Measurements from ENCODE around the gene TTC9C. TPM values are rescaled to one million over a fixed set of nuclear protein-coding genes. Genes with fewer than 3 reads are reported as not detected.

Gene TTC9C
- total and polyA plus RNA-seq, 2 of the 13 experiments (the other 11 are each of a cell fraction or from before 2014, with no cell fraction given): 28.0 to 36.4 TPM

GRCh38 chr11:62787005-62787759 lies 58.9 kb downstream of the TTC9C start, which contains the start of gene TMEM179B (continued):
- TF ChIP-seq POLR2G (IDR thresholded peaks at IDR 0.05; ENCODE audit: low read depth, low read length): peak; percentile 98
- peak; percentile 76; the same call in 1 of the 2 replicates for TF ChIP-seq ZNF776 (CRISPR knock-in tag; IDR thresholded peaks at IDR 0.05)
- no peak; the same call in 1 of the 2 replicates for TF ChIP-seq ZNF572 (CRISPR knock-in tag; IDR thresholded peaks at IDR 0.05)
- TF ChIP-seq, protein P1, sequence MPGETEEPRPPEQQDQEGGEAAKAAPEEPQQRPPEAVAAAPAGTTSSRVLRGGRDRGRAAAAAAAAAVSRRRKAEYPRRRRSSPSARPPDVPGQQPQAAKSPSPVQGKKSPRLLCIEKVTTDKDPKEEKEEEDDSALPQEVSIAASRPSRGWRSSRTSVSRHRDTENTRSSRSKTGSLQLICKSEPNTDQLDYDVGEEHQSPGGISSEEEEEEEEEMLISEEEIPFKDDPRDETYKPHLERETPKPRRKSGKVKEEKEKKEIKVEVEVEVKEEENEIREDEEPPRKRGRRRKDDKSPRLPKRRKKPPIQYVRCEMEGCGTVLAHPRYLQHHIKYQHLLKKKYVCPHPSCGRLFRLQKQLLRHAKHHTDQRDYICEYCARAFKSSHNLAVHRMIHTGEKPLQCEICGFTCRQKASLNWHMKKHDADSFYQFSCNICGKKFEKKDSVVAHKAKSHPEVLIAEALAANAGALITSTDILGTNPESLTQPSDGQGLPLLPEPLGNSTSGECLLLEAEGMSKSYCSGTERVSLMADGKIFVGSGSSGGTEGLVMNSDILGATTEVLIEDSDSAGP (CRISPR knock-in tag; IDR thresholded peaks at IDR 0.05; ENCODE audit: borderline replicate concordance): peak; percentile 91
- TF ChIP-seq ZBTB20 (CRISPR knock-in tag; IDR thresholded peaks at IDR 0.05; ENCODE audit: borderline replicate concordance, low read depth): no peak; the same call in 1 of the 2 replicates
- TF ChIP-seq IRF2 (CRISPR knock-in tag; IDR thresholded peaks at IDR 0.05): peak; percentile 94
- 0 out of 2 replicates have a peak, but pooled peaks have one; percentile 50 for TF ChIP-seq ZBTB39 (CRISPR knock-in tag; IDR thresholded peaks at IDR 0.05)
- no peak for TF ChIP-seq SOX13 (IDR thresholded peaks at IDR 0.05)
- peak in 1 of 2 experiments; percentile 29; a peak in 2 of 4 replicates for TF ChIP-seq SOX13 (CRISPR knock-in tag; conservative IDR thresholded peaks at IDR 0.05 in 1 of 2, IDR thresholded peaks at IDR 0.05 in 1 of 2)
- peak; percentile 96 for TF ChIP-seq BORCS8-MEF2B (CRISPR knock-in tag; IDR thresholded peaks at IDR 0.05)
- TF ChIP-seq ZNF607 (CRISPR knock-in tag; IDR thresholded peaks at IDR 0.05; ENCODE audit: borderline replicate concordance): no peak; the same call in none of the 2 replicates
- TF ChIP-seq TGIF2 (CRISPR knock-in tag; IDR thresholded peaks at IDR 0.05): no peak; the same call in 1 of the 2 replicates
- TF ChIP-seq ZMYM4 (CRISPR knock-in tag; IDR thresholded peaks at IDR 0.05): peak; percentile 65
- no peak for TF ChIP-seq SYNCRIP (IDR thresholded peaks at IDR 0.05; ENCODE audit: insufficient read depth, low read depth, low read length)
- TF ChIP-seq ZBTB25 (CRISPR knock-in tag; IDR thresholded peaks at IDR 0.05): peak; percentile 48; the same call in 1 of the 2 replicates
- no peak for TF ChIP-seq ZNF256 (CRISPR knock-in tag; conservative IDR thresholded peaks at IDR 0.05)
- TF ChIP-seq ZNF713 (CRISPR knock-in tag; IDR thresholded peaks at IDR 0.05): no peak
- peak; percentile 85; the same call in 1 of the 2 replicates for TF ChIP-seq CAMTA2 (CRISPR knock-in tag; IDR thresholded peaks at IDR 0.05; ENCODE audit: borderline replicate concordance)
- peak; percentile 95 for TF ChIP-seq TAF1 (CRISPR knock-in tag; IDR thresholded peaks at IDR 0.05)
- TF ChIP-seq HOXA9 (CRISPR knock-in tag; IDR thresholded peaks at IDR 0.05; ENCODE audit: borderline replicate concordance): 0 out of 2 replicates have a peak, but pooled peaks have one; percentile 18
- TF ChIP-seq ZZZ3 (CRISPR knock-in tag; IDR thresholded peaks at IDR 0.05; ENCODE audit: borderline replicate concordance): peak; percentile 69; the same call in 1 of the 2 replicates
- no peak for TF ChIP-seq STAT6 (CRISPR knock-in tag; IDR thresholded peaks at IDR 0.05; ENCODE audit: borderline replicate concordance)
